ENCODE data around the gene FOXP4. TPM values are rescaled to one million over a fixed set of nuclear protein-coding genes. Genes with fewer than 3 reads are reported as not detected.

Gene FOXP4
- total RNA-seq, 2 experiments from 2014 or later = 6.3 to 26.3 TPM

DNA sequence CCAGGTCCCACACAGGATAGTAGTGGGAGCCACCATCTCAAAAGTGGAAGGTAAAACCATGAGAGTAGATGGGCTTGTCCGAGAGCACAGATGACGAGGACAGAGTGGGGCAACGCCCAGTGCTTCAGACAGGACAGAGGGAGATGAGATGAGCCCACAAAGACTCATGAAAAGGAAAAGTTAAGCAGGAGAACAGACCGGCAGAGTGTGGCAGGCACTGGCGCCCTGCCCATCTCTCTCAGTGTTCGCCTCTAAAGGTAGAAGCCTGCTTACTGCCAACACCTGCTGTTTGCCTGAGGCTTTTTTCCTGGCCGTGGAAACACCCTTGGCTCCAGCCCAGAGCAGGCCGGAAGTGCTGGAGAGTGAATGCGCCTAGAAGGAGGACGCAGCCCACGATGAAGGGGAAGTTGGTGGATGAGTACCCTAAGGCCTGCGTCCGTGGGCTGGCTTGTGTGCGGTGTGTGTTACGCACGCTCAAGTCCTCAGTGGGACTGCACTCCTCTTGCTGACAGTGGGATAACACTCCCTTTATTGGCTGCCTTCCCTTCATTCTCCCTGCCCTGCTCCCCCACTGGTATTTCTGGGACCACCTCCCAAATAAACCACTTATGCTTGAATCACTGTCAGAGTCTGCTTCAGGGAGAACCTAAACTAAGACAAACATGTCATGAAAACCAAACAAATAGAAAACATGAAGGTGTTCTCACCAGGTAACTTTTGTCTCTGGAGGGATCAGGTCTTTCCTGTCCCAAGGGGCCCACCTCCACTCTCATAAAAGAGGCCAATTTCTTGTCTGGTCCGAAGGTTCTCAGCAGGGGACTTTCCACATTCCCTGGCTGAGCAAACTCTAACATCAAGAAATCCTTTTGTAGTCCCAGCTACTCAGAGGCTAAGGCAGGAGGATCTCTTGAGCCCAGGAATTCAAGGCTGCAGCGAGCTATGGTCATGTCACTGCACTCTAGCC, 9.1 kb upstream of the FOXP4 start:
- BruUV-seq (replicated peaks) = no TSS peak
- H2AFZ ChIP-seq (ENCODE audit: low read length) = no peak overlapping the region
- no peak overlapping the region for H3K4me2 ChIP-seq (ENCODE audit: low read length)
- TF ChIP-seq EZH2phosphoT487 (IDR thresholded peaks at IDR 0.05; ENCODE audit: borderline replicate concordance, low read depth, low read length) = no peak
- TF ChIP-seq, protein P1, sequence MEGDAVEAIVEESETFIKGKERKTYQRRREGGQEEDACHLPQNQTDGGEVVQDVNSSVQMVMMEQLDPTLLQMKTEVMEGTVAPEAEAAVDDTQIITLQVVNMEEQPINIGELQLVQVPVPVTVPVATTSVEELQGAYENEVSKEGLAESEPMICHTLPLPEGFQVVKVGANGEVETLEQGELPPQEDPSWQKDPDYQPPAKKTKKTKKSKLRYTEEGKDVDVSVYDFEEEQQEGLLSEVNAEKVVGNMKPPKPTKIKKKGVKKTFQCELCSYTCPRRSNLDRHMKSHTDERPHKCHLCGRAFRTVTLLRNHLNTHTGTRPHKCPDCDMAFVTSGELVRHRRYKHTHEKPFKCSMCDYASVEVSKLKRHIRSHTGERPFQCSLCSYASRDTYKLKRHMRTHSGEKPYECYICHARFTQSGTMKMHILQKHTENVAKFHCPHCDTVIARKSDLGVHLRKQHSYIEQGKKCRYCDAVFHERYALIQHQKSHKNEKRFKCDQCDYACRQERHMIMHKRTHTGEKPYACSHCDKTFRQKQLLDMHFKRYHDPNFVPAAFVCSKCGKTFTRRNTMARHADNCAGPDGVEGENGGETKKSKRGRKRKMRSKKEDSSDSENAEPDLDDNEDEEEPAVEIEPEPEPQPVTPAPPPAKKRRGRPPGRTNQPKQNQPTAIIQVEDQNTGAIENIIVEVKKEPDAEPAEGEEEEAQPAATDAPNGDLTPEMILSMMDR (conservative IDR thresholded peaks at IDR 0.05; ENCODE audit: low read length) = no peak
- no peak overlapping the region for H3K27ac ChIP-seq (ENCODE audit: low read depth, low read length, poor library complexity, severe bottlenecking)
- intact Hi-C loops (cut with micrococcal nuclease; ENCODE audit: unreplicated experiment) = no loop called here
- H3K4me1 ChIP-seq (ENCODE audit: insufficient read depth, low read length, poor library complexity, severe bottlenecking) = peaks cover 18% of the 10 kb centered on the region
- no peak for DNase-seq (ENCODE audit: low spot score)
- 0 out of 2 replicates have a peak, but pooled peaks cover 4% of the 10 kb centered on the region for H4K20me1 ChIP-seq (ENCODE audit: insufficient read depth, low read length)
- no peaks in the 10 kb centered on the region for H3K9me3 ChIP-seq (ENCODE audit: low read length)
- no peaks in the 10 kb centered on the region for H3K9me2 ChIP-seq (ENCODE audit: insufficient read depth, low read length)
- ChIA-PET CTCF (ENCODE audit: unreplicated experiment) (no interaction called here), POLR2A (no interaction called here)
- no peak overlapping the region for H3K4me3 ChIP-seq (ENCODE audit: low read depth, low read length, poor library complexity, severe bottlenecking)
- H3K79me2 ChIP-seq (ENCODE audit: insufficient read depth, low read depth, low read length) = no peaks in the 10 kb centered on the region
- no peaks in the 10 kb centered on the region for H3K36me3 ChIP-seq (ENCODE audit: insufficient read depth, low read length)

DNA sequence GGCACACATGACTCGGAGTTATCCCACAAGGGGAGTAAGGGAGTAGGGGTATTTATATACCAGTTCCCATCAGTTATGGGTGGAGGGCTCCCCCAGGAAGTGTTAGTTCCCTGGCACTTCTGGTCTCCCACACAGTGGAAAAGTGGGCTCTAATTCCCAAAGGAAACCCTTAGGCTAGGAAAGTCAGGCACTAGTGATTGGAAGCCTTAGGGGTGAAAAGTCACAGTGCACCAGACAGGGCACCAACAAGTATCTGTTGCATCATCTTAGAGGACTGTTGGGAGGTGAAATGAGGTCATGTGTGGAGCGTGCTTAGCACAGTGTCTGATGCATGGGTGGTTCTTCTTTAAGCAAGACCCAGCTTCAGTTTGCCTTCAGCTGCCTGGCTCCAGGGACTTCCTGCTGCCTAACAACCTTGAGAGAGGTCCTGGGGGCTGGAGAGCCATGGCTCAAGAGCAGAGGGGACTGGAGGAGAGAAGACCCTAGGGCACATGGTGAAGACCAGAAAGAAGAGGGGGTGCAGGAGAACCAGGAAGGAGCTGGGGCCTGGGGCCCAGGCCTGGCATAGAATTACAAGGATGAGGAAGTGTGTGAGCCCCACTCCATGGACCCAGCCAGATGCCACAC, 7.5 kb upstream of the FOXP4 start:
- no peaks in the 10 kb centered on the region for H3K9me2 ChIP-seq (ENCODE audit: insufficient read depth, low read length)
- peak; percentile 37 for DNase-seq (ENCODE audit: low spot score)
- intact Hi-C loops (cut with micrococcal nuclease; ENCODE audit: unreplicated experiment) = no loop called here
- no TSS peak for BruUV-seq (replicated peaks)
- H3K27ac ChIP-seq (ENCODE audit: low read depth, low read length, poor library complexity, severe bottlenecking) = no peak overlapping the region
- peaks cover 13% of the 10 kb centered on the region for H3K4me1 ChIP-seq (ENCODE audit: insufficient read depth, low read length, poor library complexity, severe bottlenecking)
- POLR2A ChIA-PET = interaction anchor here (0.7 to 1.6 kb wide), 3 partner anchors 8 to 33 kb away, joined by 3 to 4 read pairs (median 3); no protein-coding TSS in a partner anchor
- CTCF ChIA-PET (ENCODE audit: unreplicated experiment) = no interaction called here
- H2AFZ ChIP-seq (ENCODE audit: low read length) = no peak overlapping the region
- H3K4me2 ChIP-seq (ENCODE audit: low read length) = no peak overlapping the region
- TF ChIP-seq EZH2phosphoT487 (IDR thresholded peaks at IDR 0.05; ENCODE audit: borderline replicate concordance, low read depth, low read length) = no peak
- H3K4me3 ChIP-seq (ENCODE audit: low read depth, low read length, poor library complexity, severe bottlenecking) = no peak overlapping the region
- no peaks in the 10 kb centered on the region for H3K9me3 ChIP-seq (ENCODE audit: low read length)
- no peaks in the 10 kb centered on the region for H3K79me2 ChIP-seq (ENCODE audit: insufficient read depth, low read depth, low read length)
- no peaks in the 10 kb centered on the region for H3K36me3 ChIP-seq (ENCODE audit: insufficient read depth, low read length)
- 0 out of 2 replicates have a peak, but pooled peaks cover 4% of the 10 kb centered on the region for H4K20me1 ChIP-seq (ENCODE audit: insufficient read depth, low read length)

DNA sequence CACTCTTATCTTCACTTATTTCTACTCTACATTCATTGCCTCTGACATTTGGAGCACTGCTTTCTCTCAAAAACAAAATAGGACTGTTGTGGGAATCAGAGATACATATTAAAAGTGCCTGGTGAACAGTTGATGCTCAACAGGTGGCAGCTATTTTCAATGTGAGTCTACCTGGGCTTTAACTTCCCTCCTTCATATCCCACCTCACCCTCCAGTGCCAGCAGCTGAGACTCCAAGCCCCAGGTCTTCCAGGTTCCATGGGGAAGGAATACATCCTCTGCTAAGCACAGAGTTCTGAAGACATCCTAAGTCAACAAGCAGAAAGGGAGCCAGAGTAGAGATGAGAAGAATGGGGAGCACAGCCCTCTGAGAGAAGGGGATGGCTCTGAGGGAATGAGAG, 7.0 kb upstream of the FOXP4 start:
- CTCF ChIA-PET (ENCODE audit: unreplicated experiment) = no interaction called here
- BruUV-seq (replicated peaks) = no TSS peak
- no peak overlapping the region for H3K27ac ChIP-seq (ENCODE audit: low read depth, low read length, poor library complexity, severe bottlenecking)
- no peaks in the 10 kb centered on the region for H3K36me3 ChIP-seq (ENCODE audit: insufficient read depth, low read length)
- POLR2A ChIA-PET = interaction anchor here (0.7 to 1.6 kb wide), 3 partner anchors 9 to 34 kb away, joined by 3 to 4 read pairs (median 3); no protein-coding TSS in a partner anchor
- H3K79me2 ChIP-seq (ENCODE audit: insufficient read depth, low read depth, low read length) = no peaks in the 10 kb centered on the region
- no peaks in the 10 kb centered on the region for H3K9me2 ChIP-seq (ENCODE audit: insufficient read depth, low read length)
- TF ChIP-seq, protein P1 (conservative IDR thresholded peaks at IDR 0.05; ENCODE audit: low read length) = no peak
- TF ChIP-seq EZH2phosphoT487 (IDR thresholded peaks at IDR 0.05; ENCODE audit: borderline replicate concordance, low read depth, low read length) = no peak
- H3K4me3 ChIP-seq (ENCODE audit: low read depth, low read length, poor library complexity, severe bottlenecking) = no peak overlapping the region
- no peak for DNase-seq (ENCODE audit: low spot score)
- peaks cover 16% of the 10 kb centered on the region for H3K4me1 ChIP-seq (ENCODE audit: insufficient read depth, low read length, poor library complexity, severe bottlenecking)
- no peak overlapping the region for H3K4me2 ChIP-seq (ENCODE audit: low read length)
- H3K9me3 ChIP-seq (ENCODE audit: low read length) = no peaks in the 10 kb centered on the region
- no peak overlapping the region for H2AFZ ChIP-seq (ENCODE audit: low read length)
- intact Hi-C loops (cut with micrococcal nuclease; ENCODE audit: unreplicated experiment) = no loop called here
- H4K20me1 ChIP-seq (ENCODE audit: insufficient read depth, low read length) = 0 out of 2 replicates have a peak, but pooled peaks cover 4% of the 10 kb centered on the region

Measured in OCI-LY7 (cell line).